Measurements from ENCODE around the gene GSTM1.
"Not testable (repeated sequence)": the region's sequence is repeated elsewhere in the genome, so short reads cannot be mapped to it uniquely, and the experiment has no call there.

DNA sequence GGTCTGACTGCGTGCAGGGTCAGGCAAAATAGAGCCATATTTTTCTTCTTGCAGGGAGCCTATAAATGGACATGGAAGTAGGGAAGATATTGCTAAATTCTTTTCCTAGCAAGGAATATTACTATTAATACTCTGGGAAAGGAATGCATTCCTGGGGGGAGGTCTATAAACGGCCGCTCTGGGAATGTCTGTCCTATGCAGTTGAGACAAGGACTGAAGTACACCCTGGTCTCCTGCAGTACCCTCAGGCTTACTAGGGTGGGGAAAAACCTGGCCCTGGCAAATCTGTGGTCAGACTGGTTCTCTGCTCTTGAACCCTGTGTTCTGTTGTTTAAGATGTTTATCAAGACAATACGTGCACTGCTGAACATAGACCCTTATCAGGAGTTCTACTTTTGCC is 21.3 kb downstream of the GSTM1 start:
- TF ChIP-seq, protein P1, sequence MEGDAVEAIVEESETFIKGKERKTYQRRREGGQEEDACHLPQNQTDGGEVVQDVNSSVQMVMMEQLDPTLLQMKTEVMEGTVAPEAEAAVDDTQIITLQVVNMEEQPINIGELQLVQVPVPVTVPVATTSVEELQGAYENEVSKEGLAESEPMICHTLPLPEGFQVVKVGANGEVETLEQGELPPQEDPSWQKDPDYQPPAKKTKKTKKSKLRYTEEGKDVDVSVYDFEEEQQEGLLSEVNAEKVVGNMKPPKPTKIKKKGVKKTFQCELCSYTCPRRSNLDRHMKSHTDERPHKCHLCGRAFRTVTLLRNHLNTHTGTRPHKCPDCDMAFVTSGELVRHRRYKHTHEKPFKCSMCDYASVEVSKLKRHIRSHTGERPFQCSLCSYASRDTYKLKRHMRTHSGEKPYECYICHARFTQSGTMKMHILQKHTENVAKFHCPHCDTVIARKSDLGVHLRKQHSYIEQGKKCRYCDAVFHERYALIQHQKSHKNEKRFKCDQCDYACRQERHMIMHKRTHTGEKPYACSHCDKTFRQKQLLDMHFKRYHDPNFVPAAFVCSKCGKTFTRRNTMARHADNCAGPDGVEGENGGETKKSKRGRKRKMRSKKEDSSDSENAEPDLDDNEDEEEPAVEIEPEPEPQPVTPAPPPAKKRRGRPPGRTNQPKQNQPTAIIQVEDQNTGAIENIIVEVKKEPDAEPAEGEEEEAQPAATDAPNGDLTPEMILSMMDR (IDR thresholded peaks at IDR 0.05): not testable (repeated sequence)
- TF ChIP-seq EP300 (IDR thresholded peaks at IDR 0.05); POLR2A (IDR thresholded peaks at IDR 0.05; ENCODE audit: low read depth); POLR2AphosphoS5 (IDR thresholded peaks at IDR 0.05): not testable (repeated sequence)
